Smooth muscle cell (in vitro differentiated cells): ENCODE results near the gene CPE. TPM values are rescaled to one million over a fixed set of nuclear protein-coding genes. Genes with fewer than 3 reads are reported as not detected.

Experiments used
- DNase-seq: peaks from one replicate; lab custom pipeline; 2025; ENCODE audit not compliant: unreplicated experiment; lab: John Stamatoyannopoulos, UW
- H2AFZ ChIP-seq: fragments of 200-600 bp; sonication (generic); 2 replicates; pipeline ENCODE4 v1.6.0; 2016; ENCODE audit warnings: antibody characterized with exemption, low read depth, mild to moderate bottlenecking
- H3F3A ChIP-seq: fragments of 200-600 bp; sonication (generic); 2 replicates; pipeline ENCODE4 v1.6.0; 2017; ENCODE audit warnings: antibody characterized with exemption, low read depth
- H3K27ac ChIP-seq: fragments of 200-600 bp; sonication (generic); 2 replicates; pipeline ENCODE4 v1.5.1; 2016; ENCODE audit warnings: low read depth, mild to moderate bottlenecking
- H3K27me3 ChIP-seq: fragments of 200-600 bp; sonication (generic); 2 replicates; pipeline ENCODE4 v1.6.1; 2016; ENCODE audit warnings: low read depth, mild to moderate bottlenecking
- H3K36me3 ChIP-seq: fragments of 200-600 bp; sonication (generic); 2 replicates; pipeline ENCODE4 v1.5.1; 2016; ENCODE audit warnings: low read depth
- H3K4me1 ChIP-seq: fragments of 200-600 bp; sonication (generic); 2 replicates; pipeline ENCODE4 v1.5.1; 2016; ENCODE audit warnings: low read depth
- H3K4me2 ChIP-seq: fragments of 200-600 bp; sonication (generic); 2 replicates; pipeline ENCODE4 v1.6.0; 2016; ENCODE audit warnings: mild to moderate bottlenecking
- H3K4me3 ChIP-seq: fragments of 200-600 bp; sonication (generic); 2 replicates; pipeline ENCODE4 v1.5.1; 2016; ENCODE audit warnings: mild to moderate bottlenecking
- H3K79me2 ChIP-seq: fragments of 200-600 bp; sonication (generic); 2 replicates; pipeline ENCODE4 v1.6.0; 2016; ENCODE audit warnings: low read depth, mild to moderate bottlenecking
- H3K9ac ChIP-seq: fragments of 200-600 bp; sonication (generic); 2 replicates; pipeline ENCODE4 v1.6.0; 2016; ENCODE audit warnings: low read depth
- H3K9me3 ChIP-seq: fragments of 200-600 bp; sonication (generic); replicated peaks from 2 replicates; pipeline ENCODE4 v1.5.1; 2016; ENCODE audit warnings: low read depth
- H4K20me1 ChIP-seq: fragments of 200-600 bp; sonication (generic); 2 replicates; pipeline ENCODE4 v1.6.0; 2016; ENCODE audit warnings: low read depth
- WGBS: methylation state at CpG from one replicate; pipeline ENCODE4 v1.1.7; 2016; ENCODE audit warnings: low lambda C conversion rate; 5-methylcytosine and 5-hydroxymethylcytosine counted together
- polyA plus RNA-seq: library from polyadenylated mRNA; unstranded; fragments of >200 nt; fragmentation: Nextera tagmentation; extraction: Ambion mirVana; gene quantifications from 2 replicates; pipeline ENCODE4 v1.2.1, GENCODE V29; 2016
- total RNA-seq: library from RNA; depleted of rRNA; stranded (reverse); fragments of >200 nt; gene quantifications from 2 replicates; pipeline ENCODE4 v1.2.3, GENCODE V29; 2014
- TF ChIP-seq, protein P1 (sequence below): fragments of 200-600 bp; sonication (generic); IDR thresholded peaks from 2 replicates; pipeline ENCODE4 v1.5.1; 2017; ENCODE audit warnings: borderline replicate concordance, mild to moderate bottlenecking, antibody characterized with exemption; ENCODE audit not compliant: insufficient read depth, poor library complexity, severe bottlenecking

The CPE gene
- total and polyA plus RNA-seq, 2 experiments from 2014 or later = 45.9 to 47.6 TPM

DNA sequence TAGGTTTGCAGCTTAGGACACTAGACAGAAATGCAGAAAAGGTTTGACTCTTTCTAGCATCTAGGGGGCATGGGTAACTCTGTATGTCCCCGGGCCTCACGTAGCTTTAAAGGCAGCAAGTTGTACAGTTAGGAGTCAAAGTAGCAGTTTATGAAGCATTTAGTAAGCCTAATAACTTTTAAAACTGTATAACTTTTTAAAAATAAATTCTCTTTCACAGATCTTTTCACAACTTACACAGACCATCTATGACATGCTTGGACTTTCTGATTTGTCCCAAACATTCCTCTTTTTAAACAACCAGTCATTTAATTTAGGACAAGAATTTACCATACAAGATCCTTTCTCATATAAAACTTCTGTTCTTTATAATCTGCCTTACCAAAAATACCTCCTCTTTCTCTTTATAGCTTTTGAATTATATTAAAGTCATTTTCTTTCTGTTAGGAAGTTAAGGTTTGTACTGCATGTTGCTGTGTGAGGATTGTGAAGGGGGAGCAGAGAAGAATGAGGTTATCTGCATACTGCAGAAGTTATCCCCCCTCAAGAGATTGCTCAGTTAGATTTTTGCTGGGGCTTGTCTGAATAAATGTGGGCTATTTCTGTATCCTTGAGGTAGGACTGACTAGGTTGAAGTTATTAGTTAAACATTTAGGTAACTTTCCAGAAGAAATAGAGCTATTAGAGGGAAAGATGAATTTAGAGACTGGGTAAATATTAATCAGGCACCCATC lies 94.3 kb downstream of the CPE start:
- Histone ChIP-seq H3K4me3 (no peak overlapping the region), H3K79me2 (no peaks in the 10 kb centered on the region), H3K27me3 (no peaks in the 10 kb centered on the region), H2AFZ (no peak overlapping the region), H3K9me3 (peaks cover 16% of the 10 kb centered on the region), H3K36me3 (no peaks in the 10 kb centered on the region), H3K4me1 (no peaks in the 10 kb centered on the region), H3K4me2 (no peak overlapping the region), H4K20me1 (no peaks in the 10 kb centered on the region), H3F3A (no peaks in the 10 kb centered on the region), H3K9ac (no peak overlapping the region), H3K27ac (no peak overlapping the region)
- no peak for DNase-seq
- 59% methylated on average over 2 of the region's 2 CpGs for WGBS
- TF ChIP-seq, protein P1, sequence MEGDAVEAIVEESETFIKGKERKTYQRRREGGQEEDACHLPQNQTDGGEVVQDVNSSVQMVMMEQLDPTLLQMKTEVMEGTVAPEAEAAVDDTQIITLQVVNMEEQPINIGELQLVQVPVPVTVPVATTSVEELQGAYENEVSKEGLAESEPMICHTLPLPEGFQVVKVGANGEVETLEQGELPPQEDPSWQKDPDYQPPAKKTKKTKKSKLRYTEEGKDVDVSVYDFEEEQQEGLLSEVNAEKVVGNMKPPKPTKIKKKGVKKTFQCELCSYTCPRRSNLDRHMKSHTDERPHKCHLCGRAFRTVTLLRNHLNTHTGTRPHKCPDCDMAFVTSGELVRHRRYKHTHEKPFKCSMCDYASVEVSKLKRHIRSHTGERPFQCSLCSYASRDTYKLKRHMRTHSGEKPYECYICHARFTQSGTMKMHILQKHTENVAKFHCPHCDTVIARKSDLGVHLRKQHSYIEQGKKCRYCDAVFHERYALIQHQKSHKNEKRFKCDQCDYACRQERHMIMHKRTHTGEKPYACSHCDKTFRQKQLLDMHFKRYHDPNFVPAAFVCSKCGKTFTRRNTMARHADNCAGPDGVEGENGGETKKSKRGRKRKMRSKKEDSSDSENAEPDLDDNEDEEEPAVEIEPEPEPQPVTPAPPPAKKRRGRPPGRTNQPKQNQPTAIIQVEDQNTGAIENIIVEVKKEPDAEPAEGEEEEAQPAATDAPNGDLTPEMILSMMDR = no peak

DNA sequence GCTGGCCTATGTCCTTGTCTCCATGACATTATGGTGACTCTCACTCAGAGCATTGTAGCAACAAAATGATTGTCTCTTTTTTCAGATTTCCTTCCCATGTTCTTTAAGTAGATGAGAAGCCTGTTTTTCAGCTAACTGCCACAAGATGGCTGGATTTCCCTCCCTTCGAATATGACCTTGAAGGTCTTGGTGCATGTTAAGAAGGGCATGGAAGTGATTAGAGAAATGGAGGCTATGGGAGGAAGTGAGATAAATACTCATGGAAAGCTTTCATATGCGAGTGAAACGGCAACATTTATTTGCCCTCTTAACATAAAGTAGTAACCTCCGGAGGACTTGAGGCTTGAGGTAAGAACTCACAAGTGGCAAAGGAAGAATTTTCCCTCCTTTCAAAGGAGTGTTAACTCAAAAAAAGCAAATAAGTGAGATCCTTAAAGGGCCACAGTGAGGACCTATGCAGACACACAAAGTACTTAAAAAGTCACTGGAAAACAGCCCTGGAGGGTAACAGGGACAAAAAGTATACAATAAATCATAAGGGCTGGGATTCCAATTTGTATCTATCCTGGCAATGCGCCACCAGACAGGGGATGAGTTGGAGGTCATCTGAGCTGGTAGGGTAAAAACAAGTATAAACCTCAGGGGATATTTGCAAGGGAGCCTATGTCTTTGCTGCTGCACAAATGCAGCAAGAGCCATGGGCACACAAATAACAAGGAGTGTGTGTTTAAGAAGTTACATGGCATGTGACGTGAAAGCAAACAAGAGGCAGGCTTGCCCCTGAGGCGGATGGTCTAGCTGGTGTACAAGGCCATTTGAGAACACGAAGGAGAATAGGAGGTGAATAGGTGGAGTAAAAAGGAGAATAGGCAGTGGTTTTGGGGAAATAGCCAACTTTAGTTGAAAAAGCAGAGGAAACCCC lies 96.2 kb downstream of the CPE start:
- H3K9me3 ChIP-seq = peaks cover 16% of the 10 kb centered on the region
- no peak overlapping the region for H3K4me3 ChIP-seq
- 85% methylated on average over 8 of the region's 8 CpGs for WGBS
- H3K27me3 ChIP-seq = no peaks in the 10 kb centered on the region
- no peaks in the 10 kb centered on the region for H3K36me3 ChIP-seq
- no peaks in the 10 kb centered on the region for H3K79me2 ChIP-seq
- H2AFZ ChIP-seq = no peak overlapping the region
- no peaks in the 10 kb centered on the region for H3K4me1 ChIP-seq
- no peak for DNase-seq
- no peak overlapping the region for H3K4me2 ChIP-seq
- no peak overlapping the region for H3K27ac ChIP-seq
- no peaks in the 10 kb centered on the region for H4K20me1 ChIP-seq
- H3F3A ChIP-seq = no peaks in the 10 kb centered on the region
- TF ChIP-seq, protein P1 = no peak
- H3K9ac ChIP-seq = no peak overlapping the region

DNA sequence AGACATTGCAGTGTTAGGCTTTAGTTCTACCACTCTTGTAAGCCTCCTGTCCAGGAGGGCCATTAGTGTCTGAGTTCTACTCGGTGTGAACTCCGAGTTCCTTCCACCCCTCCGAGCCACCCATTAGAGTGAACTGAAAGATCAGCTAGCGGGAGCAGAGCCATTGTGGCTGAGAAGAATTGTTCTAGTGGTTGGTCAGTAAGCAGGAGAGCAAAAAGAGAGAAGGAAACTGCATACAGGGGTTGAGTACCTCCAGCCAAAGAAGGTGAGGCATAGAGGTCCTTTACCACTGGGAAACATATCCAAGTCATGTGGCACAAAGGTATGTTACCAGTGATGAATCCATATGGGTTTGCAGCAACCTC lies 96.9 kb downstream of the CPE start:
- Histone ChIP-seq H3F3A (no peaks in the 10 kb centered on the region), H3K27me3 (no peaks in the 10 kb centered on the region), H3K4me3 (no peak overlapping the region), H3K79me2 (no peaks in the 10 kb centered on the region), H3K9ac (no peak overlapping the region), H3K36me3 (no peaks in the 10 kb centered on the region), H3K4me1 (no peaks in the 10 kb centered on the region), H3K9me3 (peaks cover 16% of the 10 kb centered on the region), H4K20me1 (no peaks in the 10 kb centered on the region), H3K4me2 (no peak overlapping the region), H2AFZ (no peak overlapping the region), H3K27ac (peak overlapping the region; percentile 86)
- 98% methylated on average over 4 of the region's 4 CpGs for WGBS
- no peak for DNase-seq
- TF ChIP-seq, protein P1 = no peak
